Measurements from ENCODE around the gene NKAIN4.

Gene NKAIN4

DNA sequence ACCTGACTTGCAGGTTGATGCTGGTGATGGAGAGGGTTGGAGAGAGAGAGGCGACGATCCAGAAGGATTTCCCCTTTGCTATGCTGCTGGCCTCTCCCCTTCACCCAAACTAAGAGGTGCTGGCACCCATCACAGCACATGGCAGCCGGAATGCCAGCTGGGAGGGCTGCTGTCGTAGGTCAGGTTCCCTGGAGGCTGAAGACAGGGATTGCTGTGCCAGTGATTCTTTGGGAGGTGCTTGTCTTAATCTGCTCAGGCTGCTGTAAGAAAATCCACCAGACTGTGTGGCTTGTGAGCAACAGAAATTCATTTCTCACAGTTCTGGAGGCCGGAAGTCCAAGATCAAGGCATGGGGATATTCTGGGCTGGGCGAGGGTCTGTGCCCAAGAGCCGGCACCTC is 14.0 kb upstream of the NKAIN4 start:
- H3K4me3 ChIP-seq (ENCODE audit: insufficient read depth, low read depth, low read length) = no peak overlapping the region
- H3K9me3 ChIP-seq (ENCODE audit: control insufficient read depth, low read length) = no peaks in the 10 kb centered on the region
- no peaks in the 10 kb centered on the region for H3K27me3 ChIP-seq (ENCODE audit: control insufficient read depth, insufficient read depth, low read length, poor library complexity, severe bottlenecking)
- H3K27ac ChIP-seq (ENCODE audit: insufficient read depth, low read depth, low read length, poor library complexity, severe bottlenecking) = no peak overlapping the region
- peaks cover 4% of the 10 kb centered on the region for H3K4me1 ChIP-seq (ENCODE audit: control insufficient read depth, insufficient read depth, low read length)
- 90 to 91% methylated on average over 7 of the region's 7 CpGs for WGBS, 2 experiments
- no peaks in the 10 kb centered on the region for H3K36me3 ChIP-seq (ENCODE audit: control insufficient read depth, insufficient read depth, low read length)

DNA sequence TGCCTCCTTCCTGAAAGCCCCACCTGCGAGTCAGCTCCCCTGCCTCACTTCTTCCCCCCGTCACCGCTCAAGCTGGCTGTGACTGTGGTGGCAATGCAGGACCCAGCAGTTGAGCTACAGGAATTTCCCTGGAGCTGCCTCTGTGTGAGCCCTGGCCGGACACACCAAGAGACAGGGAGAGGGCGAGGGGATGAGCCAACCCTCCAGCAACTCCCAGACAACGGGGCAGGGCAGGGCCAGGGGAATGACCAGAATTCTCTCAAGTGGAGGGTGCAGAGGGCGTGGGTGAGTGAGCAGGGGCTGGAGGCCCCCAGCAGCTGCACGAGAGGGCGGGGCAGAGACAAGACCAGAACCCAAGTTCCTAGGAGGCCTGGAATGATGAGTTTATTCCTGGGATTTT is 13.4 kb upstream of the NKAIN4 start:
- H3K27me3 ChIP-seq (ENCODE audit: control insufficient read depth, insufficient read depth, low read length, poor library complexity, severe bottlenecking) = no peaks in the 10 kb centered on the region
- no peak overlapping the region for H3K27ac ChIP-seq (ENCODE audit: insufficient read depth, low read depth, low read length, poor library complexity, severe bottlenecking)
- no peak overlapping the region for H3K4me3 ChIP-seq (ENCODE audit: insufficient read depth, low read depth, low read length)
- H3K4me1 ChIP-seq (ENCODE audit: control insufficient read depth, insufficient read depth, low read length) = peaks cover 4% of the 10 kb centered on the region
- H3K9me3 ChIP-seq (ENCODE audit: control insufficient read depth, low read length) = no peaks in the 10 kb centered on the region
- WGBS, 2 experiments = 83 to 89% methylated on average over 9 of the region's 9 CpGs
- no peaks in the 10 kb centered on the region for H3K36me3 ChIP-seq (ENCODE audit: control insufficient read depth, insufficient read depth, low read length)

DNA sequence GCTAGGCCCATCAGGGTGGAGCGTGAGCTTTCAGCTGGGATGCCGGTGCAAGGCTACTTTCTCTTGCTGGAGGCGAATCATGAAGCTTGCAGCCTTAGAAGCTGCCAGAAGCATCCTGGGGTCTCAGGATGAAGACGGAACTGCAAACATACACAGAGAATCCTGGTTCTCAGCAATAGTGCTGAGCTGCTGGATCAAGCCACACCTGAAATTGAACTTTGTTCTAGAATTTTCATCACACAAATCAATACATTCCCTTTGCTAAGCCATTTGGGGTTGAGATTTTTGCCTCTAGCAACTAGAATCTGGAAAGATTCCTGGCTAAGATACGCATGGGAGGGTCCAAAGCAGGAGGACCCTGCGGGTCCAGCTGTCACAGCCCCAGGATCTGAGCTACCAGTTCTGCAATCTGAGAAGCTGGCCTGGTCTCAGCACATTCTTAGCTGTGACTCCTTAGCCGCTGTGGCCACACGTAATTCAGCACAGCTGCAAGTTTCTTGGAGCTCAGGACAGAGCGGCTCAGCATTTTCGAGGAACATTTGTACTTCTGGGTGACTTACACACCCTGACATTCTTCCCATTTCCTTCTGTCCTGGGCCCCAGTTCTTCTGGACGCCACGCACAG is 11.7 kb upstream of the NKAIN4 start:
- H3K36me3 ChIP-seq (ENCODE audit: control insufficient read depth, insufficient read depth, low read length) = no peaks in the 10 kb centered on the region
- peaks cover 14% of the 10 kb centered on the region for H3K4me1 ChIP-seq (ENCODE audit: control insufficient read depth, insufficient read depth, low read length)
- WGBS, 2 experiments = 83 to 87% methylated on average over 12 of the region's 12 CpGs
- H3K9me3 ChIP-seq (ENCODE audit: control insufficient read depth, low read length) = no peaks in the 10 kb centered on the region
- no peaks in the 10 kb centered on the region for H3K27me3 ChIP-seq (ENCODE audit: control insufficient read depth, insufficient read depth, low read length, poor library complexity, severe bottlenecking)
- H3K4me3 ChIP-seq (ENCODE audit: insufficient read depth, low read depth, low read length) = no peak overlapping the region
- no peak overlapping the region for H3K27ac ChIP-seq (ENCODE audit: insufficient read depth, low read depth, low read length, poor library complexity, severe bottlenecking)

DNA sequence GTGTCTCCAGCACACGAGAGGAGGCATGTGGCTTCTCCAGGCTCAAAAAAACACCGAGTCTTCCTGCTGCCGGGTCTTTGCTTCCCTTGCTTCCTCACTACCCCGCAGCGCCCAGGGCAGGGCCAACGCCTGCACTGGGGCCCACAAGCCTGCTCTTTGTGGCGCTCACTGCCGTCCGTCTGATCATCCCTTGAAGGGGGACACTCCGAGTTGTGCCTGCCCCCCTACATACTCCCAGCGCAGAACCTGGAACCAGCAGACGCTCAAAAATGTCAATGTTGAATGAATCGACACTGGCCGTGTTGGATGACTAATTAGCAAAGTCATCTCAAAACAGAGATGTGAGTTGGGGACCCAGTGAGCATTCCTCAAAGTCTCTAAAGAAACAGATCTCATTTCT is 10.3 kb upstream of the NKAIN4 start:
- Histone ChIP-seq H3K27me3 (ENCODE audit: control insufficient read depth, insufficient read depth, low read length, poor library complexity, severe bottlenecking) (no peaks in the 10 kb centered on the region), H3K36me3 (ENCODE audit: control insufficient read depth, insufficient read depth, low read length) (no peaks in the 10 kb centered on the region), H3K4me1 (ENCODE audit: control insufficient read depth, insufficient read depth, low read length) (peaks cover 21% of the 10 kb centered on the region), H3K27ac (ENCODE audit: insufficient read depth, low read depth, low read length, poor library complexity, severe bottlenecking) (no peak overlapping the region), H3K4me3 (ENCODE audit: insufficient read depth, low read depth, low read length) (no peak overlapping the region), H3K9me3 (ENCODE audit: control insufficient read depth, low read length) (no peaks in the 10 kb centered on the region)
- 88 to 89% methylated on average over 14 of the region's 14 CpGs for WGBS, 2 experiments

DNA sequence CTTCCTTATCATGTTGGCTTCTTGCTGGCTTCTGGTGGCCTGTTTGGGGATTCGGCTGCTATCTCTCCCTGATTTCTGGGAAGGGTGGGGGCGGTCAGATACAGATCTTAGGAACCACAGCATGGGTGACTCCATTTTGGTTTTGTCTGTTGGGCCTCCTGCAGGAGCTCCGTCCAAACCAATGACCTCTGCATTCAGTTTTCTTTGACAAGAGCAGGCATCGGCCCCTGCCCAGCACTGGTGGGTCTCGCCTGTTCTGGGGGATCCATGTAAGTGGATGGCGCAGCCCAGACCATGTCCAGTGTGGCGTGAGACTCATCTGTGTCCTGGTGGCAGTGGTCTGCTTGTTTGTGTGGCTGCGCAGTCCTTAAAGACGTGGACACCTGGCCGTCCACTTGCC is 9.7 kb upstream of the NKAIN4 start:
- Histone ChIP-seq H3K36me3 (ENCODE audit: control insufficient read depth, insufficient read depth, low read length) (no peaks in the 10 kb centered on the region), H3K4me3 (ENCODE audit: insufficient read depth, low read depth, low read length) (no peak overlapping the region), H3K9me3 (ENCODE audit: control insufficient read depth, low read length) (no peaks in the 10 kb centered on the region), H3K27me3 (ENCODE audit: control insufficient read depth, insufficient read depth, low read length, poor library complexity, severe bottlenecking) (no peaks in the 10 kb centered on the region), H3K27ac (ENCODE audit: insufficient read depth, low read depth, low read length, poor library complexity, severe bottlenecking) (no peak overlapping the region), H3K4me1 (ENCODE audit: control insufficient read depth, insufficient read depth, low read length) (peaks cover 19% of the 10 kb centered on the region)
- WGBS, 2 experiments = 89 to 90% methylated on average over 10 of the region's 10 CpGs

DNA sequence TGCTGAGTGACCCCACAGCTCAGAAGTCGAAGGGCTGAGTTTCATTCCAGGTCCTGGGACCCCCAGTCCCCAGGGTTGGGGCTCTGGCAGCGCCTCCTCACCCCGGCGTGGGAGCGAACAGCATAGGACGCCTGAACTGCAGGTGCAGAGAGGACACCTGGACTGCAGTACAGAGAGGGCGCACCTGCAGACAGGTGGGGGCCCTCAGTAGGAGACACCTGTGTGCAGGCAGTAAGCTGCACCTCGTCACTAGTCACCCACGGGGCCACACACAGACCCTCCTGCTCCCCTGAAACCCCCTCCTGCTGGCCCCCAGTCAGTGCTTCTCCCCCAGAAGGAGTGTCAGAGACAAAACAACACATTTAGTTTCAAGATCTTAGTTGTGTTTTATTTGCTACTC is 8.6 kb upstream of the NKAIN4 start:
- WGBS, 2 experiments = 94 to 95% methylated on average over 9 of the region's 9 CpGs
- H3K4me1 ChIP-seq (ENCODE audit: control insufficient read depth, insufficient read depth, low read length) = peaks cover 17% of the 10 kb centered on the region
- no peaks in the 10 kb centered on the region for H3K36me3 ChIP-seq (ENCODE audit: control insufficient read depth, insufficient read depth, low read length)
- H3K4me3 ChIP-seq (ENCODE audit: insufficient read depth, low read depth, low read length) = no peak overlapping the region
- H3K27me3 ChIP-seq (ENCODE audit: control insufficient read depth, insufficient read depth, low read length, poor library complexity, severe bottlenecking) = no peaks in the 10 kb centered on the region
- no peaks in the 10 kb centered on the region for H3K9me3 ChIP-seq (ENCODE audit: control insufficient read depth, low read length)
- no peak overlapping the region for H3K27ac ChIP-seq (ENCODE audit: insufficient read depth, low read depth, low read length, poor library complexity, severe bottlenecking)

DNA sequence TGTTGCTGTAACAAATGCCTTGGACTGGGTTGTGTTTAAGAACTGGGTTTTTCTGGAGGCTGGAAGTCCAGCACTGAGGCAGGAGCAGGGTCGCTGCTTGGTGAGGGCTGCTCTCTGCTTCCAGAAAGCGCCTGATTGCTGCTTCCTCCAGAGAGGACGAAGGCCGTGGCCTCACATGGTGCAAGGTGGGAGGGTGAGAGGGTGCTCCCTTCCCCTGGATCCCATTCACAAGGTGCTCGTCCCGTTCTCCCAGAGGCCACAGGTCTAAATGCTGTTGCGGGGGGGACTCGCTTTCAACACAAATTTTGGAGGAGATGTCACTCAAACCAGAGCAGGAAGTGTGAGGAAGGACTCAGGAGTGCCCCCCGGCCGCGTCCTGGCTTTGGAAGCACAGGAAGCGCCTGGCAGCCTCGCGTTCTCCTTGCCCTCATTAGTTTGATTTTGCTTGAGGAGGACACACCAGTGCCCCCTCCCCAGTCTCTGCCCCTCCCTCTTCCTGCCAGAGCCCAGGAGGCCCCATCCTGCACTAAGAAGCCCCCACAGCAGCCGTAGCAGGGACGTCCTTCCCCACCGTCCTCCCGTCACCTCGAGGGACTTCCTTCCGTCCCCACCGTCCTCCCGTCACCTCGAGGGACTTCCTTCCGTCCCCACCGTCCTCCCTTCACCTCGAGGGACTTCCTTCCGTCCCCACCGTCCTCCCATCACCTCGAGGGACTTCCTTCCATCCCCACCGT is 7.7 kb upstream of the NKAIN4 start:
- H3K27me3 ChIP-seq (ENCODE audit: control insufficient read depth, insufficient read depth, low read length, poor library complexity, severe bottlenecking) = no peaks in the 10 kb centered on the region
- no peaks in the 10 kb centered on the region for H3K36me3 ChIP-seq (ENCODE audit: control insufficient read depth, insufficient read depth, low read length)
- H3K4me3 ChIP-seq (ENCODE audit: insufficient read depth, low read depth, low read length) = no peak overlapping the region
- no peaks in the 10 kb centered on the region for H3K9me3 ChIP-seq (ENCODE audit: control insufficient read depth, low read length)
- WGBS, 2 experiments = 83 to 85% methylated on average over 30 of the region's 30 CpGs
- no peak overlapping the region for H3K27ac ChIP-seq (ENCODE audit: insufficient read depth, low read depth, low read length, poor library complexity, severe bottlenecking)
- peaks cover 17% of the 10 kb centered on the region for H3K4me1 ChIP-seq (ENCODE audit: control insufficient read depth, insufficient read depth, low read length)

DNA sequence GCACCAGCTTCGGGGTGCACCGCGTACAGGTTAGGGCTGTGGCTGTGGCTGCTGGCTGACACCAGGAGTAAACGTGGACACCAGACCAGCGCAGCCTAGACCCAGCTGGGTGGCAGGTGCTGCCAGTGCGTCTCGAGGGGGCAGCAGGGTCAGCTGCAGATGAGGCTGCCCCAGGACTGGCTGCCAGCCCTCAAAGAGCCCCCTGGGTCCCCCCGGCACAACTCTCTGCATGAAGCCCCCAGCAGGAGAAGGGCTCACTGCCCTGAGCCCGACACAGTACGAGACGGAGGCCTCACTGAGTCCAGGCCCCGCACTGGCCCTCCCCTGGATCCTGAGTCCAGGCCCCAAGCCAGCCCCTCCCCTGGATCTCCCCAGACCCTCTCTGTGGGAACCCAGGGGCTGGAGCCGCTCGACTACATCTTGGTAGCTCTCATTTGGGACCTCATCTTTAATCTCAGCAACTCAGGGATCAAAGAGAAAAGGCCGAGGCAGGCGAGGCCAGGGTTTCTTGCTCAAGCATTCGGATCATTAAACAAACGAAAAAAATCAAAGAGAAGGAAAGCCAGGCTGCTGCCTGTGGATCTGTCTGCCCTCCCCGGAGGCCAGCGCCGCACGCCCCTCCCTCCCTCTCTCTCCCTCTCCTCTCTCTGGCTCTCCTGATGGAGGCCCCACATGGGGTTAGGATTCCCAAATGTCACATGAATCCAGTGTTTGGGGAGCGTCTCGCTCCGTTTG is 7.0 kb upstream of the NKAIN4 start:
- H3K36me3 ChIP-seq (ENCODE audit: control insufficient read depth, insufficient read depth, low read length) = no peaks in the 10 kb centered on the region
- no peaks in the 10 kb centered on the region for H3K27me3 ChIP-seq (ENCODE audit: control insufficient read depth, insufficient read depth, low read length, poor library complexity, severe bottlenecking)
- 49 to 54% methylated on average over 25 of the region's 25 CpGs for WGBS, 2 experiments
- no peaks in the 10 kb centered on the region for H3K9me3 ChIP-seq (ENCODE audit: control insufficient read depth, low read length)
- no peak overlapping the region for H3K27ac ChIP-seq (ENCODE audit: insufficient read depth, low read depth, low read length, poor library complexity, severe bottlenecking)
- H3K4me3 ChIP-seq (ENCODE audit: insufficient read depth, low read depth, low read length) = no peak overlapping the region
- peaks cover 17% of the 10 kb centered on the region for H3K4me1 ChIP-seq (ENCODE audit: control insufficient read depth, insufficient read depth, low read length)

DNA sequence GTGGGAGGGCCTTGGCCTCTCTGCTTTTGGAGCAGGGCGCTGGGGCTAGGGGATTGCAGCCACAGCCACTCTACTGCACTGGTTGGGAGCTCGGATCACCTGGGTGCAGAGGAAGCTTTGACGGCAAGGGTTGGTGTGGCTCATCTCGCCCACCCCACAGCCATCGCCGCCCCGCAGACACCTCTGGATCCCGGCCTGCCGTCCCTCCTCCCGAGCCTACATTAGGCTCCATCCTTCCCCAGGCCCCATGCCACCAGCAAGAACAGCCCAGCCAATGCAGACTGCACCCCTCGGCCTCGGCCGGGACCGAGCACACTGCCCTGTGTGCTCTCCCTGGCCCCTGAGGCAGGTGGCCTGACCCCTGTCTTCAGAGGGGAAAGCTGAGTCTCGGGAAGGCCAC is 6.3 kb upstream of the NKAIN4 start:
- H3K27me3 ChIP-seq (ENCODE audit: control insufficient read depth, insufficient read depth, low read length, poor library complexity, severe bottlenecking) = no peaks in the 10 kb centered on the region
- peaks cover 17% of the 10 kb centered on the region for H3K4me1 ChIP-seq (ENCODE audit: control insufficient read depth, insufficient read depth, low read length)
- no peak overlapping the region for H3K4me3 ChIP-seq (ENCODE audit: insufficient read depth, low read depth, low read length)
- no peaks in the 10 kb centered on the region for H3K9me3 ChIP-seq (ENCODE audit: control insufficient read depth, low read length)
- H3K27ac ChIP-seq (ENCODE audit: insufficient read depth, low read depth, low read length, poor library complexity, severe bottlenecking) = no peak overlapping the region
- WGBS, 2 experiments = 89 to 92% methylated on average over 15 of the region's 15 CpGs
- no peaks in the 10 kb centered on the region for H3K36me3 ChIP-seq (ENCODE audit: control insufficient read depth, insufficient read depth, low read length)

DNA sequence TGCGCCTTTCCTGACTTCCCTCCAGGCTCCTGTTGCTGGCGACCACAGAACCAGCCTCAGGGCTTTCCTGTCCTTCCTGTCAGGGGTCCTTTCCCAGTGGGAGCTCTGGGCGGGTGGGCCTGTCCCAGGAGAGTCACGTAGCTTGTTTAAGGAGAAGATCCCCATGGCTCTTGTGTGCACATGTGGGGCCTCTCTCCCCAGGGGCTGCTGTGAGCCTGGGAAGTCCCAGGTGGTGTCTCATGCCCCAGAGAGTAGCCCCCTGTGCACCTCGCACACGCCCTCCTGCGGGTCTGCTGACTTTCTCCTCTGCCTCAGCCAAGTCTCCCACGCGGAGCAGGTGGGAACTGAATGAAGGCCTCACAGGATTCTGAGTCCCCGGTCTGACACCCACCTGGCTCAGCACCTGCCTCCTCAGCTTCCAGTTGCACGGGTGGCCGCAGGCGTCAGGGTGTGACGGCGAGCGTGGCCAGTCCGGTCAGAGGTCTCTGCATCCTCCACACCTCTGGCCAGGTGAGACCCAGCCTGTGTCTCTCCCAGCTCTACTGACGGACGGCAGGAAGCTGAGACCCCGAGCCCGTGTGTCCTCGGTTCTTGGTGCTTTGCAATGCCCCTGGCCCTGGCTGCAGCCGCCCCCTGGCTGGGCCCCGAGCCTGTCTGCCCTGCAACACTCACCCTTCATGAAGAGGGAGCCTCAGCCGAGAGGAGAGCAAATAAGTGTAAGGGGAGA is 5.6 kb upstream of the NKAIN4 start:
- H3K9me3 ChIP-seq (ENCODE audit: control insufficient read depth, low read length) = no peaks in the 10 kb centered on the region
- H3K4me3 ChIP-seq (ENCODE audit: insufficient read depth, low read depth, low read length) = no peak overlapping the region
- WGBS, 2 experiments = 93% methylated on average over 25 of the region's 25 CpGs
- no peak overlapping the region for H3K27ac ChIP-seq (ENCODE audit: insufficient read depth, low read depth, low read length, poor library complexity, severe bottlenecking)
- H3K27me3 ChIP-seq (ENCODE audit: control insufficient read depth, insufficient read depth, low read length, poor library complexity, severe bottlenecking) = peaks cover 5% of the 10 kb centered on the region
- no peaks in the 10 kb centered on the region for H3K36me3 ChIP-seq (ENCODE audit: control insufficient read depth, insufficient read depth, low read length)
- peaks cover 19% of the 10 kb centered on the region for H3K4me1 ChIP-seq (ENCODE audit: control insufficient read depth, insufficient read depth, low read length)

Measured in ectodermal cell (in vitro differentiated cells).